CD4-positive, alpha-beta T cell treated with Interleukin-2 at 100 ng/mL for 4 hours (primary cell): ENCODE results near the gene ADAMTS7.
"Not testable (repeated sequence)": the region's sequence is repeated elsewhere in the genome, so short reads cannot be mapped to it uniquely, and the experiment has no call there.

Experiments used
- DNase-seq: peaks from one replicate; pipeline ENCODE4 v3.0.0-alpha.2; 2020; ENCODE audit warnings: low spot score

The ADAMTS7 gene

DNA sequence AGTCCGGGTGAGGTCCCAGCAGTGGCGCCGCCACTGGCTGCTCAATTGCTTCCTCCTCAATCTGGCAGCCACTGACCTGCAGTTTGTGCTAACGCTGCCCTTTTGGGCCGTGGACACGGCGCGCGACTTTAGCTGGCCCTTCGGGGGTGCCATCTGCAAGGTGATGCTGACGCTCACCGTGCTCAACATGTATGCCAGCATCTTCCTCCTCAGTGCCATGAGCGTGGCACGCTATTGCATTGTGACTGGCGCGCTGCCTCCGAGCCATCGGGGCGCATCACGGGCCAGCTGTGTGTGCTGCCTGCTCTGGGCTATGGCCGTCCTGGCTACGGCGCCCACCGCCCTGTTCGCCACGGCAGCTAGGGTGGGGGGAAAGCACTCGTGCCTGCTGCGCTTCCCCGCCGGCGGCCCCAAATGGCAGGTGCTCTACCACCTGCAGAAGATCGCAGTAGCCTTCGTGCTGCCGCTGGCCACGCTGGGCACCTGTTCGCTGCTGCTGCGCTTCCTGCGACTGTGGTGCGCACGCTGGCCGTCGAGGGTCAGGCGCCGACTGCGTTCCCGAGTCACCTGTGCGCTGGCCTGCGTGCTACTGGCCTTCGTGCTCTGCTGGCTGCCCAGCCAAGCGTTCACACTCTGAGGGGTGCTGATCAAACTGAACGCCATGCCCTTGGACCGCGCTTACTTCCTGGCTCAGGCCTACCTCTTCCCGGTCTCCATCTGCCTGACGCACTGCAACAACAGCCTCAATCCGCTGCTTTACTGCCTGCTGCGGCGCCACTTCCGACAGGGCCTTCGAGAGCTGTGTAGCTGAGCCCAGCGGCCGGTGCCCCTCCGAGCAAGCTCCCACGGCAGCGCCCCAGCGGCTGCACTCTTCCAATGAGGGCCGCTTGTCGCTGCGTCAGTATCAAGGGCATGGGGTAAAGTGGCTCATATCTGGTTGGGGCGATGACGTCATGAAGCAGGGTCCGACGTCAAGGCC is 20.3 kb upstream of the ADAMTS7 start:
- DNase-seq: no peak

DNA sequence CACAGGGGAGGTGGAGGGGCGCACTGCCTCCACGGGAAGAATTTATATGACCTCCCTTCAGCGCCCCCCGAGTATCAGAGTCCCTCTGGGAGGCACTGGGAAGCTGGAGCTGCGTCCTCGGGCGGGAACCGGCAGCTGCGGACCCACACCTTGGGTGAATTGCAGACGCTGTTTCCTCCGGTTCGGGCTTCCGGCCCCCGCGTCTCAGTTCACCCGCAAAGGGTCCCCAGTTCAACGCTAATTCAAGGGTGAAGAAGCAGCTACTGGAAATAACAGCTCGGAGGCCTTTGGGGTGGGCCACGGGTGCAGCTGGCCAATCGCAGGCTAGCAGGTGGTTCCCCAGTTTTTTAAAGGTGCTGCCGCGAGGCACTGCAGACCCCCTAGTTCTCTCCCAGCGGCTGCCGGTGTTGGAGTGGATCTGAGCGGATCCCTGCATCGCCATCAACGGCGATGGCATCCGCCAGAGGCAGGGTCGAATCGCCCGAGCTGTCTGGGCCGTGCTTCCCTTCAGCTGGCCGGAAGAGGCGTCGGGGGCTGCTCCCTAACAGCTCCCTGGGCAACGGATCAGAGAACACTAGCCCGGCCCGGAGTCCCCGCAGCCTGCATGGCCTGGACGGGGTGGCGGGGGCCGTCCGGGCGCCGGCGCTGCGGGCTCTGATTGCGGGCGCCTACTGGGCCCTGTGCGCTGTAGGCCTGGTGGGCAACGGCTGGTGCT is 19.4 kb upstream of the ADAMTS7 start:
- no peak for DNase-seq

DNA sequence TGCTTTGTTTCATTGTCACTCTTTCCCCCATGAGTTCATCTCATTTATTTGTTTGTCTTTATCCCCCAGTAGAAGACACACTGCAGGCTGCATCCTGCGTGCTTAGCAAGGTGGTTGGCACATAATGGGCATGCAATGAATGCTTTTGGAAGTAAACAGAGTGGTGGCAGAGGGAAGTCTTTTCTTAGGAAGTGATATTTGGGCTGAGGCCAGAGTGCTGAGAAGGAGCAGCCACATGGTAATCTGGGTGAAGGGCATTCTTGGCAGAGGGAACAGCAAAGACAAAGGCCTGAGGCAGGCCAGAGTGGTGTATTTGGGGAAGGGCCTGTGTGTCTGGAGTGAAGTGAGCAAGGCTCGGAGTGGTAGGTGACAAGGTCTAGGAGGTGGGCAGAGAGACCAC is 17.7 kb upstream of the ADAMTS7 start:
- DNase-seq: no peak

DNA sequence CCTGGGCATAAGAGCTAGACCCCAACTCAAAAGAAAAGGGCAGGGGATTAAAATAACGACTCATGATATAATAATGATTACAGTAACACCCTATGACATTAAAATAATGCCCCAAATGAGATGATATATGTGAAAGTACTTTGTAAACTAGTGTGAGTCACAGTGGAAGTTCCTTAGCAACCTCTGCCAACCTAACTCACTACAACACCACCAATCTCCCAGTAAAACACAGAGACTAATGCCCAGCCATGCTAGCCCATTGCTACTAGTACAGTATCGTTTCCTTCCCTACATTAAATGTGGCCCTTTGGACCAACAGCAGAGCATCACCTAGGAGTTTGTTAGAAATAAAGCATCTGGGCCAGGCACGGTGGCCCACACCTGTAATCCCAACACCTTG is 11.2 kb upstream of the ADAMTS7 start:
- no peak for DNase-seq

DNA sequence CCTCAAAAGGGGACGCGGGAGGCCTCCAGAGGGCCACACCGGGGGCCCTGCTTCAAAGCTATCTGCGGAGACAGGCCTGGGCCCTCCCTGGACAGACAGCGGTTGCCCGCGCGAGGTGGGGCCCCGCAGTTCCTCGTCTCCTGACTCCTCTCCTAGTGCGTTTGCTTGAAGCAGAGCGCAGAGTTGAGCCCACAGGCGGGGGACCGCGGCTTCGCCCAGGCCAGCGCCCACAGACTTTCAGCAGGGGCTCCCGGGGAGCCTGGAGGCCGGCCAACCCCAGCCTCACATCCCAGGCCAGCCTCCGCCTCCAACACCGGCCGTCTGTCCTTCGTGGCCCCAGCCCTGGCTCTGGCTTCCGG is 540 bp upstream of the ADAMTS7 start:
- DNase-seq: no peak

DNA sequence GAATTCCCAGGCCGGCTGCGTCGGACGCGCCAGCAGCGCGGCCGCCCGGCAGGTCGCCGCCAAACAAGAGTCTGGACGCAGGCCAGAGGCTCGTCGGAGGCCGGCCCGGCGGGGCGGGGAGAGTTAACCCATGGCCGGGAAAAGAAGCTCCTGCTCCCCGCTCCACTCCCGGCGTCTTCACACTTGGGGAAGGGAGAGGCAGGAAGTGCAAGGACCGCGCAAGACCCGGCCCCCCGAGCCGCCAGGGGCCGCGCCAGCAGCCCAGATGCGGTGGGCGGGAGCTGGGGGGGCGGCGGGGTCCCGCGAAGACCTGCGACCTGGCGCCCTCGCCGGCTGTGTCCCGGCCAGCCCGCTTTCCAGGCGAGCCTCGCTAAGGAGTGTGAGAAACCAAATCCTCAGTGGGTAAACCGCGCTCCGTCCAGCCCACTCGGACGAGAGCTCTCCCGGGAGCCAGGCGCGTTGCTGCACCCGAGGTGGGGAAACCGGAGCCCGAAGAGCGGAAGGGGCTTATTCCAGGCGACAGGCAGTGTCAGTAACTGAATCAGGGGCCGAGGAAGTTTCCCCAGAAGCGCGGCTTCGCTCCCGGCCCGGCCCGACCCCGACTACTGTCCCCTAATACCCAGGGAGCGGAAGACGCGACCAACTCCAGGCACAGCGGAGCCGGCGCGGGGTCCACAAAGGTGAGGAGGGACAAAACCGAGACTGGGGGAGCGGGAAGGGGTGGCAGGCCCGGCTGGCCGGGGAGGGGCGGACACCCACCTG is 721 bp downstream of the ADAMTS7 start:
- DNase-seq: no peak

DNA sequence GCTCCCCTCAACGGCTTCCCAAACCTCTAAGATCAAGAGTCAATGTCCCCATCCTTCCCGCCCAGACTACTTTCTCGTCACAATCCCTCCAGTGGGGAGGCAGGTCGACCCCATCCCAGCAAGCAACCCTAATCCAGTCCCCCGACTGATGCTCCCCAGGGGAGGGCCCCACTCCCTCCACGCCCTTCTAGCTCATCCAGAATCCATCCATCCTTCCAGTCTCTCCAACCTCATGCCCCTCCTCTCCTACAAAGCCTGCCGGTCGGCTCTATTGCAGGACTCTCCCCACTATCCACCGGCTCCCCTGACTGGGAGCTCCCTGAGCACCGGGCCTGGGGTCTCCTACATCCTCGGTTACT is 1.3 kb downstream of the ADAMTS7 start:
- DNase-seq: no peak

DNA sequence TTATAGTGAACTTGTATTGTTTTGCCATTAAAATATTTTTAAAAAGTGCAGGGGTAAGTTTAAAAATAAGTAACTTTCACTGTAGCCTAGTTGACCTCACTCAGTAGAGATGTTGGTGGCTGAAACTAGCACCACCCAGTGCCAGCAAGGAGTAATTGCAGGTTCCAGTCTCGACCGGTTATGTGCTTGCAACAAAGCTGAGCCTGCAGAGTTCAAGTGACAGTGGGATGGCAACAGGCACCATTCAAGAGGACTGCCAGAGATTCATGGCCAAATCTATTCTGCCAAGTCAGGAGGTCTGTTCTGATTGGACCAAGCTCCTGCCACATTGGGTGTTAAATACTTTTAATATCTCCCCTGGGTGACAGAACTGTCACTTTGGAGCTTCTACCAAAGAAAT is 2.7 kb downstream of the ADAMTS7 start:
- peak; percentile 7 for DNase-seq

DNA sequence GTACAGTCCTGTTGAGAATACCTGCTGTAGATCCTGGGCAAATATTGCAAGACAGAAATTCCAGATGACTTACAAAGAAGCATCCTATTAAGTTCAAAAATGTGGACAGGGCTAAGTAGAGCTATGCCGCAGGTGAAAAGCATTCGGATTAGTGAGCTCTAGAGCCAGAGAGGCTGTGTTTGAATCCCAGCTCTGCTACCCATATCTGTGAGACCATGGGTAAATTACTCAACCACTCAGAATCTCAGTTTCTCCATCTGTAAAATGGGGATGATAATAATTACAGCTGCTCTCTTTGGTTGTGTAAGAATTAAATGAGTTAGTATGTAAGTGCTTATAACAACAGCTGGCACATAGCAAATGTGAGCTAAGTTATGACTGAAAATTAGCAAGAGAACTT is 3.9 kb downstream of the ADAMTS7 start:
- DNase-seq: no peak

DNA sequence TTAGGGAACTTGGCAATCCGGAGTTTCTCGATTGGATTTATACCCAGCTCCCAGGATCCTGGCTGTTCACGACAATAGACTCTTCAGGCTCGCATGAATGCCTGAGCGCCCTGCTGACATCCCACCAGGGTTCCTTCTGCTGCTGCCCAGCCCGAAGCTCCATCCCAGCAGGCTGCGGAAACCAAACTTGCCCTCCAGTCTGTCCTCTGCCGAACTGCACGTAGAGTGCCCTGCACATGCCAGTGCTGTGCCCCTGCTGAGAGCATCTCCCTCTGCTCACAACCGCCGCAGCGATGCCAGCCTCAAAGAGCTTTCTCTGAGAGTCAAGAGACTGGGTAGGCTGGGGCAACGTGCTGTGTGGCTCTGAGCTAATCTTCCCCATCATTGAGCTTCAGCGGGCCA is 6.9 kb downstream of the ADAMTS7 start:
- DNase-seq: no peak

DNA sequence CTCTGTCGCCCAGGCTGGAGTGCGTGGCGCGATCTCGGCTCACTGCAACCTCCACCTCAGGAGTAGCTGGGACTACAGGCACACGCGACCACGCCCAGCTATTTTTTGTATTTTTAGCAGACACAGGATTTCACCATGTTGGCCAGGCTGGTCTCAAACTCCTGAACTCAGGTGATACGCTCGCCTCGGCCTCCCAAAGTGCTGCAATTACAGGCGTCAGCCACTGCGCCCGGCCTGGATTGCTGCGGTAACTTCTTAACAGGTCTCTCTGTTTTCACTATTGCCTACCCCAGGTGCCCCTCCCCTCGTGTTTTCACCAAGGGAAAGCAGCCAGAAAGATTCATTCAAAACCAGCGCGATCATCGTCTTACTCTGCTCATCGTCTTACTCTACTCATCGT is 10.5 kb downstream of the ADAMTS7 start:
- no peak for DNase-seq

DNA sequence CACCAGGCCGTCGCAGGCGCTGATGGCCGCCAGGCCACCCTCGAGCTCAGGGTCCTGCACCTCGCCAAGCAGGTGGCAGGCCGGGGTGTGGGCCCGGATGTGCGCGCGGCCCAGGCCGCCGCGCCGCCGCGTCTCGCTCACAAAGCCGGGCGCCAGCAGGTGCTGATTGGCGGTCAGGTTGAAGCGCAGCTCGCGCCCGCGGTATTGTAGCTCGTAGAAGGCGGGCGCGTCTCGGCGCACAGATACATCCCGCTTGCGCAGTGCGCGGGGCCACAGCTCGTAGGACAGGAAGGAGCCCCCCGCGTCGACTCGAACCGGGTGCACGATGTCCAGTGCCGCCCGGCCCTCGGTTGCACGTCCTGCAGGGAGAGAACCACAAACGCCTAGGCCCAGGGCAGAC is 11.1 kb downstream of the ADAMTS7 start:
- no peak for DNase-seq

DNA sequence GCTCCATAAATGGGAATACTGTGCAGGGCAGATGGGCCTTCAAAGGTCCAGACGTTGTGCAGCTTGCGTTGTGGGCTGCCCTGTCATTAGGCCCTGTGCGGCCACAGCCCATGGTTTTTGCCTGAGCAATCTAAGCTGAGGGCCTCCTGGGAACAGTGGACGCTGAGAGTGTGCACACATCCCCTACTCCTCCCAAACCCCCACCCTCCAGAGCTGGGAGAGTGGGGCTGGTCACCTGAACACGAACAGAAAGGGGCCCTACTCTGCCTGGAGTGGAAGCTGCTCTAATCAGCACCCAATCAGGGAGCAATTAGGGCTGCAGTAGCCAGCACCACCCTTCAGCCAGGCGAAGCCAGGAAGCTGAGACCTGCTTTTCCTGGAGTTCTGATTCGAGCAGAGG is 12.2 kb downstream of the ADAMTS7 start:
- not testable (repeated sequence) for DNase-seq

DNA sequence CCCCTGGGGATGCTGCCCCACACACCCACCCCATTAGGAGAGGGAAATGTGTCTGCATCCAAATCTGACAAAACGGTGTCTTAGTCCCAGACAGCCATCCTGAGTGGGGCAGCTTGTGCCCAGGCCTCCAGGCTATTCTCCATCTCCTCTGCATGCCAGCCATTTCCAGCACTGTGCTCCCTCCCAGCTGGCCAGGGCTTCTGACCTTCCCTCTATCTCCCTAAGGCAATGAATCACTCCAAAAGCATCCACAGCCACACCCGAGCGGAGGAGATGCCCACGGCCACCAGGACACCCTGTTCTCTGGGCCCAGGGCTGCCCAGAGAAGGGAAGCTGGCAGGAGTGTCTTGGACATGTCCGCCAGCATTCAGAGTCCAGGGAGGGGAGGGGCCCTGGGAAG is 12.9 kb downstream of the ADAMTS7 start:
- not testable (repeated sequence) for DNase-seq

DNA sequence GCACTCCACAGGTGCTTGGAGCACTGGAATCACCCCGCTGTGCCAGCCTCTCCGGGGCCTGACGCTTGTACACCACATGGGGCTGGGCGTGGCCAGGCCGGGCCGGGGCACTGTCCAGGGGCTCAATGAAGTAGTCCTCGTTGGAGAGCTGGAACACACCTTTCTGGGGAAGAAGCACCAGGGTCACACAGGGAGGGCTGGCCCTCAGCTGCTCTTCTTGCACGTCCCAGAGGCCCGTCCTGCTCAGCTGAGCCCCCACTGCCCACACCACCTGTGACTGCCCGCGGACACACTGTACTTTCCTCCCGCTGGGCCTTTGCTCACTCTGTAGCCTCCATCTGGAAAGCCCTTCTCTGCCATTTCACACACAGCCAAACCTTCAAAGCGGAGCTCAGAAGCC is 13.3 kb downstream of the ADAMTS7 start:
- DNase-seq: no peak

DNA sequence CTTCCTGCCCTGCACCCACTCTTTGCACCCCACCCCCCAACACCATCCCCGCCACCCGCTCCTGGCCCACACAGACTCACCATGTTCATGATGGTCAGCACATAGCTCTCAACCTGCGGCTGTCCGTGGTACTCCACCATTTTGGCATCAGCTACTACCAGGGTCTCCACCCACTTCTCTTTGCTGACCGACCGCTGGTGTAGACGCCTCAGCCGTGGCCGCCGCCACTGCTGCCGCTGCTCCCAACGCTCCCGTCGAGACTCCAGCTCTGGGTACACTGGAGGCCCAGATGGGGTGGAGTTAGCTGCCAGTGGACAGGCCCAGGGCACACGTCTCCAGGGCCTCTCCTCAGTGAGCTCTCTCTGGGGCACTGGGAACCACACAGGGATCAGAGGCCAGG is 14.8 kb downstream of the ADAMTS7 start:
- DNase-seq: no peak

DNA sequence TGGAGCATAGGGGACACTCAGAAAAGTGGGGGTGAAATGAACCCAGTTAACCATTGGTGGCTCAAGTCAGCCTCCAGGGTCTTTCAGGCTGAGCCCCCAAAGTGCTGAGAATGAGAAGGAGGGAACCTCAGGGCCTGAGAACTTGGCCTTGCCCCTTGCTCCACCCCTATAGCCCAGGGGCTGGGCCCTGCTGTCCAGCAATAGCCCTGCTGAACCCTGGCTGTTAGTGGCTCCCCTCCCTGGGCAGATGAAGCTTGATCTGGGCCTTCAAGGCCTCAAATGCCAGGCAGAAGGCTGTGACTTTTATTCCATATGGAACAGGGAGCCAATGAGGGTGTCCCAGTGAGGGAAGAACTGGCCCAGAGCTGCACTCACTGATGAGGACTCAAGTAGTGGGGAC is 16.2 kb downstream of the ADAMTS7 start:
- no peak for DNase-seq

DNA sequence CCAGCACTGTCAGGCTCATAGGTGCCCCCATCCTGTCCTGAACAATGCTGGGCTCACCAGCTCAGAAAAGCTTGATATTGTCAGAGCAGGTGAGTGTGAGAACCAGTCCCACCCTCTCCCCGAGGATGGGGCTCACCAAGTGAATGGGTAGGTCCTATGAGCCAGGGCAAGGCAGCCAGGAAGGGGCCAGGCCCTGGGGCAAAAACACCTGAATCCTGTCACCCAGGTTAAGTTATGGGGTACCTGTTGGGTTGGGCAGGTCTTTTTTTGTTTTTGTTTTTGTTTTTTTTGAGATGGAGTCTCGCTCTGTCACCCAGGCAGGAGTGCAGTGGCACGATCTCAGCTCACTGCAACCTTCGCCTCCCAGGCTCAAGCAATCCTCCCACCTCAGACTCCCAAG is 16.8 kb downstream of the ADAMTS7 start:
- DNase-seq: not testable (repeated sequence)

DNA sequence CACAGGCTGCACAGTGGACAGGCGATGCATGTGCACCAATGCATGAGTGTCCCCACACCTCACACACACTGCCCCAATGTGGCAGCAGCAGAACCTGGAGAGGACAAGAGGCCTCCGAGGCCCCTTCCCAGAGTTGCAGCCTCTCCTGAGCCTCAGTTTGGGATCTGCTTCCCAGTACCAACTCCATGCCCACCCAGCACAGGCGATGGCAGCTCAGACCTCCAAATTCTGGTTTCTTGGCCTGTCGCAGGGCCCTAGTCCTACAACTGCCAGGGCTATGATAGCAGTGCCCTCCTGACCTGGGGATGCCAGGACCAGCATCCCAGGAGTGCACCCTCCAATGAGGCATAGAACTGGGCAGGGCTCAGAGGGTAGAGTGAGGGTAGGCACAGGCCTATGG is 19.9 kb downstream of the ADAMTS7 start:
- no peak for DNase-seq

DNA sequence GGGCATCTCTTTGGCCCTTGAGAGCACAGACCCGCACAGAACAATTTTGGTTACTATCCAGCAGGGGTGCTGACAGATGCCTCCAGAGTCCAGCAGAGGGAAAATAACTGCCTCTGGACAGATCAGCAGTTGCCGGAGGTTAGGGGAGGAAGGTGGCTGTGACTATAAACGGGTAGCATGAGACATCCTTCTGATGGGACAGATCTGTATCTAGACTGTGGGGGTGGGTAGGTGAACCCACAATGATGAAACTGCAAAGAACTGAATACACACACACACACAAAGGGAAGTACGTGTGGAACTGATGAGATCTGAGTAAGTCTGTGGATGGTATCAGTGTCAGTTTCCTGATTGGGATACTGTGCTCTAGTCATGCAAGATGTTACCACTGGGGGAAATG is 21.2 kb downstream of the ADAMTS7 start:
- no peak for DNase-seq

DNA sequence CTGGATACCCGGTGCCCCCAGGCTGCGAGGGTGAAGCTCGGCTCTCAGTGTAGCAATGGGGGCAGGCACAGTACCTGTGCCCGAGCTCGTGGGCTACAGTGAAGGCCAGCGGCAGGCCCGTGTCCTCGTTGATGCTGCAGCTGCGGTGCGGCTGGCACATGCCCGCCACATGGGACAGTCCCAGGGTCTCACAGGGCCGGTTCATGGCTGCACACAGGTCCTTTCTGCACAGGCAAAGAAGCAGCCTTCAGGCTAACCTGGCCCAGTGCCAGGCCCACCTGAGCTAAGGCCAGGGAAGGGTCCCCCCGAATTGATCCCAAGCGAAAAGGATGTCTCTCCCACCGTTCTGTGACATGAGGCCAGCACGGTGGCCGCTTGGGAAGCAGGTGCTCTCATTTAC is 21.6 kb downstream of the ADAMTS7 start:
- DNase-seq: no peak

DNA sequence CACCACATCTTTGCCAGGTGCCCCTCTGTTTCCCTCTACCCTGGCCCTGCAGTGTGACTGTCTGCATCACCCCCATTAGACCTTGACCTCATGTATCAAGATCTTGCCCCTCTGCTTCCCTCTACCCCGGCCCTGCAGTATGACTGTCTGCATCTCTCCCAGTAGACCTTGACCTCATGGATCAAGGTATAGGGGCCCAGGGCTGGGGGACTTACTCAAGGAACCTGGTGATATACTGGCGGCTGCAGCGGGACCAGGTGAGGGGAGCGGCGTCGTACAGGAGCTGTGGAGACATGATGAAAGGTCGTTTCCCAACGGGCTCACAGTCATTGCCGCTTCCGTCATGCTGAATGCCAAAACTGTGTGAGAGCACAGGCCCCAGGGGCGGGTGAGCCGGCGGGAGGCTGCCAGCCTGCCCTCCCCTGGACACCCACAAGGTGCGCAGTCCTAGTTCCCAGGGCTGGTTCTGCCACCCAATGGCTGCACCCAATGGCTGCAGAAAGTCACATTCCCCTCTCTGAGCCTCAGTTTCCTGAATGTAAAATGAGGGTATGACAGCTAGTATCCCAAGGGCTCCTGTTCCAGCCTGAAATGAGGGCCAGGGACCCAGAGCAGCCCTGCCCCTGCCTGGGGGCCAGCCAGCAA is 23.1 kb downstream of the ADAMTS7 start:
- DNase-seq: no peak
